ENCODE measurements around the gene EPHA4. TPM values are rescaled to one million over a fixed set of nuclear protein-coding genes. Genes with fewer than 3 reads are reported as not detected.

EPHA4 gene
- total RNA-seq, 2 donors from 2014 or later, result 70.7 to 88.2 TPM

DNA sequence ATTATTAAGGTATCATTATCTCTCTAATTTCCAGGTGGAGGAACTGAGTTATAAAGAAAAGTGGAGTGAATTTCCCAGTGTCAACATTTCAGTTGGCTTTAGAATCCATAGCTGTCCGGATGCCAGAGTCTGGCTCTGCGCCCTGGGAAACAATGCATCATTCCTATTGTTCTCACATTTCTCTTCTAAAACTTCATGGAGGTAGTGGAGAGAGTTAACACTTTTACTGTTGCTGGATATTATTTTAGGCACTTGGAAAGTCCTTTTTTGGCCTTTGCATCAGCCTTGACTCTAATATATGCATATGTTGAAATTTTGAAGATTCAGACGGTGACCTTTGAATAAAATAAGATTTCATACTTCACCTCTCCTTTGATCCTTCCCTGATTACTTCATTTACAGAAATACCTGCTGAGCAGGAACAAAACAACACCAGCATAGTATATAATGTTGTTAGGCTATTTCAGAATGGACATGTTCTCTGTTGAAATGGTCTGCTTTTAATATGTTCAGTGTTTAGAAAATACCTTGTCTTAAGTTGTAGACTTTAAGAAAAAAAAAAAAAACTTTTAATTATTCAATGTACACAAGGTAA lies 148.8 kb downstream of the EPHA4 start:
- peaks cover 15% of the 10 kb centered on the region for H3K4me1 Mint-ChIP-seq
- no peaks in the 10 kb centered on the region for H3K9me3 ChIP-seq (ENCODE audit: control insufficient read depth, low read length, poor library complexity, severe bottlenecking)
- H3K27me3 Mint-ChIP-seq, result no peaks in the 10 kb centered on the region
- no peak overlapping the region for H3K4me3 Mint-ChIP-seq
- H3K36me3 Mint-ChIP-seq (ENCODE audit: low read depth), result peaks cover 6% of the 10 kb centered on the region
- DNase-seq (no peak), ATAC-seq (no peak)
- H3K27ac Mint-ChIP-seq, result peak overlapping the region; percentile 27

DNA sequence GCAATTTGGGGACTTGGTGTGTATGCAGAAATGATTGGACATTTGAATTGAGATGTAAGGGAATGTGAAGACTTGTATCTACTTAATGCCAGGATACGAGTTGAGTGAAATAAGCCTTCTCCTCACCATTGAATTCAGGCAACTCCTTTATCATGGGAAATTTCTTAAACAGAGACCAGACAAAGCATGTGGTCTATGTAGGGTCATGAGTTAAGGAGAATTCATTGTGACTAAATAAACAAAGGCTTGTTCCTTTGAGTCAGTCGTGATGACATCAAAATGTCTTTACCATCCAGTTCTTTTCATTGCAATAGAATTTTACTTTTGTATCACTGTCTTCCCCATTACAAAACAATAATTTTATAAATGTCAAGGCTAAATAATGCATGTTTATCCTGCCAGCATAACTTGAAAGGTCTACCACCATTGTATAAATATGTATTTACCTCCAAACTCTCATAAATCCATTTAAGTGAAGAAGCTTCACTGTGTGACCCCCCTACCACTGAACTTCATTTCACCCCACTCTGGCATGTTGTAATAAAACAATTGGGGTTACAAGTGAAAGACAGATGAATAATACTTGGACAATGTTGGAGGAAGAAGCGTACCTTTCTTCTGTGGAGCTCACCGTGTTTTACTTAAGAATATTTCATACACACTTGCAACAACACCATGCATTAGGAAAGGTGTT lies 149.4 kb downstream of the EPHA4 start:
- peak overlapping the region; percentile 27 for H3K27ac Mint-ChIP-seq
- ATAC-seq, result no peak
- H3K27me3 Mint-ChIP-seq, result no peaks in the 10 kb centered on the region
- peaks cover 6% of the 10 kb centered on the region for H3K36me3 Mint-ChIP-seq (ENCODE audit: low read depth)
- H3K4me1 Mint-ChIP-seq, result peaks cover 14% of the 10 kb centered on the region
- no peaks in the 10 kb centered on the region for H3K9me3 ChIP-seq (ENCODE audit: control insufficient read depth, low read length, poor library complexity, severe bottlenecking)
- no peak overlapping the region for H3K4me3 Mint-ChIP-seq
- no peak for DNase-seq

- Mint-ChIP-seq H3K4me1 (peaks cover 14% of the 10 kb centered on the region), H3K4me3 (peak overlapping the region; percentile 79), H3K27me3 (no peaks in the 10 kb centered on the region), H3K36me3 (ENCODE audit: low read depth) (peaks cover 6% of the 10 kb centered on the region), H3K27ac (peak overlapping the region; percentile 93)
- DNase-seq (no peak), ATAC-seq (peak; percentile 59)
- H3K9me3 ChIP-seq (ENCODE audit: control insufficient read depth, low read length, poor library complexity, severe bottlenecking), result no peaks in the 10 kb centered on the region
Observed at GRCh38 chr2:221420245-221420644, 151.9 kb downstream of the EPHA4 start.

GRCh38 chr2:221415789-221416188 lies 156.3 kb downstream of the EPHA4 start:
- peaks cover 9% of the 10 kb centered on the region for H3K4me1 Mint-ChIP-seq

GRCh38 chr2:221412978-221413377 lies 159.1 kb downstream of the EPHA4 start:
- Mint-ChIP-seq H3K4me3 (no peak overlapping the region), H3K27me3 (no peaks in the 10 kb centered on the region), H3K36me3 (ENCODE audit: low read depth) (no peaks in the 10 kb centered on the region), H3K27ac (no peak overlapping the region), H3K4me1 (no peaks in the 10 kb centered on the region)
- no peaks in the 10 kb centered on the region for H3K9me3 ChIP-seq (ENCODE audit: control insufficient read depth, low read length, poor library complexity, severe bottlenecking)
- ATAC-seq (no peak), DNase-seq (no peak)

More at GRCh38 chr2:221415789-221416188, 156.3 kb downstream of the EPHA4 start:
- no peak for DNase-seq
- Mint-ChIP-seq H3K36me3 (ENCODE audit: low read depth) (no peaks in the 10 kb centered on the region), H3K27me3 (no peaks in the 10 kb centered on the region), H3K27ac (no peak overlapping the region), H3K4me3 (no peak overlapping the region)
- ATAC-seq, result no peak
- no peaks in the 10 kb centered on the region for H3K9me3 ChIP-seq (ENCODE audit: control insufficient read depth, low read length, poor library complexity, severe bottlenecking)

- ATAC-seq, result no peak
- no peak overlapping the region for H3K4me3 Mint-ChIP-seq
- no peaks in the 10 kb centered on the region for H3K27me3 Mint-ChIP-seq
- no peaks in the 10 kb centered on the region for H3K9me3 ChIP-seq (ENCODE audit: control insufficient read depth, low read length, poor library complexity, severe bottlenecking)
- no peaks in the 10 kb centered on the region for H3K36me3 Mint-ChIP-seq (ENCODE audit: low read depth)
- no peak for DNase-seq
- H3K27ac Mint-ChIP-seq, result no peak overlapping the region
- no peaks in the 10 kb centered on the region for H3K4me1 Mint-ChIP-seq
Observed at GRCh38 chr2:221410487-221410886, 161.6 kb downstream of the EPHA4 start.

GRCh38 chr2:221407765-221408164 lies 164.3 kb downstream of the EPHA4 start:
- DNase-seq, result no peak
- Mint-ChIP-seq H3K27me3 (no peaks in the 10 kb centered on the region), H3K27ac (no peak overlapping the region), H3K4me3 (no peak overlapping the region), H3K4me1 (no peaks in the 10 kb centered on the region), H3K36me3 (ENCODE audit: low read depth) (no peaks in the 10 kb centered on the region)
- no peak for ATAC-seq
- H3K9me3 ChIP-seq (ENCODE audit: control insufficient read depth, low read length, poor library complexity, severe bottlenecking), result no peaks in the 10 kb centered on the region

GRCh38 chr2:221405521-221405920 lies 166.6 kb downstream of the EPHA4 start:
- Mint-ChIP-seq H3K36me3 (ENCODE audit: low read depth) (no peaks in the 10 kb centered on the region), H3K4me3 (no peak overlapping the region), H3K27ac (no peak overlapping the region), H3K27me3 (peaks cover 4% of the 10 kb centered on the region), H3K4me1 (no peaks in the 10 kb centered on the region)
- ATAC-seq, result no peak
- DNase-seq, result no peak
- no peaks in the 10 kb centered on the region for H3K9me3 ChIP-seq (ENCODE audit: control insufficient read depth, low read length, poor library complexity, severe bottlenecking)

DNA sequence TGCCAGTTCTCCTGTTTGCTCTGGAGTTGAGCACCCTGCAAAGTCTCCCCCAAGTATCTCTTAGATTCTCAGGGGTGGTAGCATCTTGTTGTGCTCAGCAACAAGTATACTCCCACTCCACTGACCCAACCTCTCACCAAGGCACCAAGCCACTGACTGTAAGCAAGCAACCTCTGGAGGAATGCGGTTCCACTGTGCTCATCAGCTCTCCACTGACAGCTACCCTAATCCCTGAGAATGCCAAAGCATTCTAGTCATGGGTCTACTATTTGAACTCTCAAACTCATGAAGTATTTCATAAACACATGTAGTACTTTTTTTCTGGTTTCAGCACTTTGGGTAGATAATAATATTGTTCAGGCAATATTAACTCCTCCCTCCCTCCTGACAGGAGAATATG lies 170.0 kb downstream of the EPHA4 start:
- H3K9me3 ChIP-seq (ENCODE audit: control insufficient read depth, low read length, poor library complexity, severe bottlenecking), result no peaks in the 10 kb centered on the region
- Mint-ChIP-seq H3K4me3 (no peak overlapping the region), H3K27ac (no peak overlapping the region), H3K36me3 (ENCODE audit: low read depth) (no peaks in the 10 kb centered on the region), H3K4me1 (no peaks in the 10 kb centered on the region), H3K27me3 (peaks cover 4% of the 10 kb centered on the region)
- no peak for DNase-seq
- ATAC-seq, result no peak

DNA sequence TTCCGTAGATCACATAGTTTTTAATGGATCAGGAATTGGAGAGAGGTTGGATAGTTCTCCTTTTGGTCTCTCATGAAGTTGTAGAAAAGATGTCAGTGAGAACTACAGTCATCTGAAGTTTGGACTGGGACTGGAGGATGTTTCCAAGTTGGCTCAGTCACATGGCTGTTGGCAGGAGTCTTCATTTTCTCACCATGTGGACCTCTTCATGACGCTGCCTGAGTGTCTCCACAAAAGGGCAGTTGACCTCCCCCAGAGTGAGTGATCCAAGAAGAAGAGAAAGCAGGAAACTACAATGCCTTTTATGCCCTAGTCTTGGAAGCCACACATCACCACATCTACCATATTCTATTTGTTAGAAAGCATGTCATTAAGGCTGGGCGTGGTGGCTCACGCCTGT lies 171.7 kb downstream of the EPHA4 start:
- H3K36me3 Mint-ChIP-seq (ENCODE audit: low read depth), result no peaks in the 10 kb centered on the region
- no peak overlapping the region for H3K27ac Mint-ChIP-seq
- ATAC-seq (no peak), DNase-seq (no peak)
- no peaks in the 10 kb centered on the region for H3K4me1 Mint-ChIP-seq
- peaks cover 4% of the 10 kb centered on the region for H3K27me3 Mint-ChIP-seq
- no peaks in the 10 kb centered on the region for H3K9me3 ChIP-seq (ENCODE audit: control insufficient read depth, low read length, poor library complexity, severe bottlenecking)
- H3K4me3 Mint-ChIP-seq, result no peak overlapping the region

DNA sequence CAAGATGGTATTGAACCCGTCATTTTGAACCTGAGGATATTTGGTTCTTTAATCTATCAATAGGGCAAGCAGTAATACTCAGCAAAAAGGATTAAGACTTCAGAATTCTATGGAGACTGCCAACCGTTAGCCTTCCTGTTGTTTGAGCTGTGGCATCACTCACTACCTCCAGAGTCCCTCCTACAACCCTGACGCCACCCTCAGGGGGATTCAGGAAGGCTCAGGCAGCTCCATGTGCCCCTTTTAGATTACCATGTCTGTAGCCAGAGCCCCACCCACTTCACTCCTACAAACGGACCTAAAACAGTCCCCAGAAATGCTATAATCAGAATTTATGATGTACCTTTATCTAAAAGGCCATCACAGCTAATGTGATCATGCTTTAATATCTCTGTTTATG lies 172.9 kb downstream of the EPHA4 start:
- peaks cover 4% of the 10 kb centered on the region for H3K27me3 Mint-ChIP-seq
- DNase-seq, result no peak
- no peaks in the 10 kb centered on the region for H3K4me1 Mint-ChIP-seq
- H3K36me3 Mint-ChIP-seq (ENCODE audit: low read depth), result no peaks in the 10 kb centered on the region
- no peak overlapping the region for H3K27ac Mint-ChIP-seq
- no peak for ATAC-seq
- H3K9me3 ChIP-seq (ENCODE audit: control insufficient read depth, low read length, poor library complexity, severe bottlenecking), result no peaks in the 10 kb centered on the region
- no peak overlapping the region for H3K4me3 Mint-ChIP-seq

DNA sequence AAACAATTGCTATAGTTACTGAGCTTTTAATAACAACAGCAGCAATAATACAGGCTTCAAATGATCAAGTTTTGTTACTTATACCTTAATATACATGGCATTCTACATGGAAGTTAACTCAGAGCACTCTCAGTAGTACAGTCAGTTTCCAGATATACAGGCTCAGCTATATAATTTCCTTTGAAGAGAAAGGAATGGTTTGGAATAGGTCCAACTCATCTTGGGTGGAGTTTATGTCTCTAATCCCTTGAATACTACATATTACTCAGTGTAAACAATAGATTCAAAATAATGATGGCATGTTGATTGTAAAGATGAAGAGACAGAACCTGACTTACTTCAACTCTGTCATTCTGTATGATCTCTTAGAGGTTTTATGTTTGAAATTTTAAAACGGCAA lies 174.9 kb downstream of the EPHA4 start:
- Mint-ChIP-seq H3K4me1 (no peaks in the 10 kb centered on the region), H3K36me3 (ENCODE audit: low read depth) (no peaks in the 10 kb centered on the region), H3K27me3 (peaks cover 4% of the 10 kb centered on the region), H3K4me3 (no peak overlapping the region), H3K27ac (no peak overlapping the region)
- no peaks in the 10 kb centered on the region for H3K9me3 ChIP-seq (ENCODE audit: control insufficient read depth, low read length, poor library complexity, severe bottlenecking)
- DNase-seq, result no peak
- no peak for ATAC-seq

- no peak for ATAC-seq
Observed at GRCh38 chr2:221392228-221392881, 179.7 kb downstream of the EPHA4 start.

GRCh38 chr2:221390878-221391277 lies 181.2 kb downstream of the EPHA4 start:
- Mint-ChIP-seq H3K4me1 (no peaks in the 10 kb centered on the region), H3K36me3 (ENCODE audit: low read depth) (no peaks in the 10 kb centered on the region), H3K27ac (no peak overlapping the region), H3K4me3 (no peak overlapping the region), H3K27me3 (peaks cover 13% of the 10 kb centered on the region)
- ATAC-seq, result no peak
- no peak for DNase-seq
- no peaks in the 10 kb centered on the region for H3K9me3 ChIP-seq (ENCODE audit: control insufficient read depth, low read length, poor library complexity, severe bottlenecking)

More at GRCh38 chr2:221392228-221392881, 179.7 kb downstream of the EPHA4 start:
- H3K4me1 Mint-ChIP-seq, result no peaks in the 10 kb centered on the region
- peaks cover 13% of the 10 kb centered on the region for H3K27me3 Mint-ChIP-seq
- no peaks in the 10 kb centered on the region for H3K36me3 Mint-ChIP-seq (ENCODE audit: low read depth)
- DNase-seq, result no peak
- no peaks in the 10 kb centered on the region for H3K9me3 ChIP-seq (ENCODE audit: control insufficient read depth, low read length, poor library complexity, severe bottlenecking)
- H3K4me3 Mint-ChIP-seq, result no peak overlapping the region
- no peak overlapping the region for H3K27ac Mint-ChIP-seq
